ENCODE measurements around the gene RAB1A. TPM values are rescaled to one million over a fixed set of nuclear protein-coding genes. Genes with fewer than 3 reads are reported as not detected.

RAB1A gene
- polyA plus RNA-seq, 1 experiment = 292 TPM

DNA sequence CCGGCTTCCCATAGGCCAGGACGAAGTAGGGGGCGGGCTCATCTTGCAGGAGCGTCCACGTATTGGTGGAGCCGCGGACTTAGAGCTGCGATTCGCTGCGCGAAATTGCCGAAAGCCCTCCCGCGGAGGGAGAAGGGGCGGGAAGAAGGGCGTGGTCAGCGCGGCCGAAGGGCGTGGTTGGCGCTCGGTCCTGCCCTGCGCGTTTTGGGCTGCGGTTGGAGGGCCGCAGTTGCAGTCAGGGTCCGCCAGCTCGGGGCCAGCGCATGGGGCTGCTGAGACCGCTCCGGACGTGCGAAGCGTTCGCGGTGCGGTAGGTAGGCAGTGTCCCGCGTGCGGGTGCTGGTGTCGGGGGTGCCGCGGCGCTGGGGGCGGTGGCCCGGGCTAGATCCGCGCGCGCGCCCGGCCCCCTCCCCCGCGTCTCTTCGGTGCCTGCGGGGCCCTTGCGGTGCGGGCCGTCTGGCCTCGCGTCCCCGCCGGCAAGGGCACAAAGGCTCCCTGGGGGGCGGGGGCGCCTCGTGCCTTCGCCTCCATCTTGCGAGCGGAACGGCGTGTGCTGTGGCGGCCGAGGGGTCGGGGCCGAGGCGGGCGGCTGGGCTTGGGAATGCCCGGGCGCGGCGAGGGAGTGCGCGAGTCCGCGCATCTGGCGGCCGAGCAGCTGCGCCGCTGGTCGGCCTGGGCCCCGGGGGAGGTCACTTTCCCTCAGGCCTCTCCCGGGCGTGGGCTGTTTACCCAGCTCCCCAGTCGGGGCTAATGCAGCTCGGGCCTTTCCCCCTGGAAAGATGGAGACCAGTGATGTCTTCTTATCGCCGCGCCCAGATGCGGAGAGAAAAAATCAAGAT is 73.5 kb downstream of the RAB1A start, which contains the start of gene CEP68:
Gene CEP68 (plus strand): TSS at position 202 of the 839 bp plus-strand sequence. CDS start 13,029 bp downstream, outside the sequence.
- peak; percentile 93 for DNase-seq (ENCODE audit: low read depth, low spot score)
- no peaks in the 10 kb centered on the region for H3K27me3 ChIP-seq (ENCODE audit: control insufficient read depth, insufficient read depth, low read length)
- no peak within 1 kb of the TSS for H3K27ac ChIP-seq (ENCODE audit: low read depth, low read length)
- H3K4me3 ChIP-seq (ENCODE audit: low read depth, low read length) = peak within 1 kb of the TSS; percentile 78
- TF ChIP-seq CTCF (IDR thresholded peaks at IDR 0.05; ENCODE audit: low read depth, low read length) = no peak
- H3K9me3 ChIP-seq (ENCODE audit: control insufficient read depth, insufficient read depth, low read length) = no peaks in the 10 kb centered on the region
- CTCF ChIA-PET = interaction anchor here (0.8 to 5.0 kb wide), 6 partner anchors 8 to 138 kb away, joined by 3 to 20 read pairs (median 5); no protein-coding TSS in a partner anchor
- POLR2A ChIA-PET = interaction anchor here (0.5 to 1.9 kb wide), 12 partner anchors 9 to 1523 kb away, joined by 3 to 17 read pairs (median 6); partner anchors contain the start of genes ACTR2, RAB1A and UGP2

- Histone ChIP-seq H3K4me3 (ENCODE audit: low read depth, low read length) (peak overlapping the region; percentile 78), H3K9me3 (ENCODE audit: control insufficient read depth, insufficient read depth, low read length) (no peaks in the 10 kb centered on the region), H3K27ac (ENCODE audit: low read depth, low read length) (no peak overlapping the region), H3K27me3 (ENCODE audit: control insufficient read depth, insufficient read depth, low read length) (no peaks in the 10 kb centered on the region)
- DNase-seq (ENCODE audit: low read depth, low spot score) = no peak
- TF ChIP-seq CTCF (IDR thresholded peaks at IDR 0.05; ENCODE audit: low read depth, low read length) = no peak
- POLR2A ChIA-PET = interaction anchor here (0.6 to 1.9 kb wide), 9 partner anchors 9 to 1524 kb away, joined by 3 to 17 read pairs (median 6); partner anchors contain the start of genes ACTR2 and RAB1A
- CTCF ChIA-PET = interaction anchor here (1.0 to 5.0 kb wide), 5 partner anchors 9 to 137 kb away, joined by 3 to 20 read pairs (median 7); no protein-coding TSS in a partner anchor
Measured at GRCh38 chr2:65055422-65056214, 74.3 kb downstream of the RAB1A start.

GRCh38 chr2:65054749-65055421 is 75.0 kb downstream of the RAB1A start:
- ChIA-PET POLR2A (interaction anchor here (1.7 to 1.9 kb wide), 2 partner anchors 10 to 75 kb away, joined by 8 to 12 read pairs; partner anchors contain the start of gene RAB1A), CTCF (interaction anchor here (0.9 to 1.8 kb wide), 6 partner anchors 10 to 137 kb away, joined by 3 to 12 read pairs (median 4); no protein-coding TSS in a partner anchor)
- no peak for DNase-seq (ENCODE audit: low read depth, low spot score)
- no peak overlapping the region for H3K27ac ChIP-seq (ENCODE audit: low read depth, low read length)
- TF ChIP-seq CTCF (IDR thresholded peaks at IDR 0.05; ENCODE audit: low read depth, low read length) = no peak
- H3K27me3 ChIP-seq (ENCODE audit: control insufficient read depth, insufficient read depth, low read length) = no peaks in the 10 kb centered on the region
- H3K4me3 ChIP-seq (ENCODE audit: low read depth, low read length) = no peak overlapping the region
- no peaks in the 10 kb centered on the region for H3K9me3 ChIP-seq (ENCODE audit: control insufficient read depth, insufficient read depth, low read length)

DNA sequence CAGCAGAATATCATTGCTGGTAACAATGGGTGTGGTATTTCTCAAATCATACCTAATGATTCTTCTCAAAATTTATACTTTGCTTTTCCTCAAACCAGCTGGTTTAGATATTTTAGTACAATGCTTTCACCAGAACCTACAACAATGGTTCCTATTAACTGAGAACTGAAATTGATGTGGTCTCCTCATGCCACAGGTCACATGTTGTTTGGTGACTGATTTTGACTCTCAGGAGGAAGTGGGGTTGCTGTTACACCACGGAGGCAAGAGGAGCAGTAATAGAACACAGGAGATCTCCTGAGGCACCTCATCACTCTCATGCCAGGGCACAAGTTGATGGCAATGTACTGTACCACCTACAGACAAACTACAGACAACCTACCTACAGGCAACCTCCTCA is 76.7 kb downstream of the RAB1A start:
- DNase-seq (ENCODE audit: low read depth, low spot score) = no peak
- no peak for TF ChIP-seq CTCF (IDR thresholded peaks at IDR 0.05; ENCODE audit: low read depth, low read length)
- peaks cover under 1% of the 10 kb centered on the region for H3K27me3 ChIP-seq (ENCODE audit: control insufficient read depth, insufficient read depth, low read length)
- no peaks in the 10 kb centered on the region for H3K9me3 ChIP-seq (ENCODE audit: control insufficient read depth, insufficient read depth, low read length)
- H3K27ac ChIP-seq (ENCODE audit: low read depth, low read length) = no peak overlapping the region
- no peak overlapping the region for H3K4me3 ChIP-seq (ENCODE audit: low read depth, low read length)
- ChIA-PET POLR2A (no interaction called here), CTCF (interaction anchor here (0.6 to 1.8 kb wide), 2 partner anchors 135 to 136 kb away, joined by 5 to 6 read pairs; no protein-coding TSS in a partner anchor)

Data from AG04450 (cell line).